ENCODE results near the gene BMERB1. TPM values are rescaled to one million over a fixed set of nuclear protein-coding genes. Genes with fewer than 3 reads are reported as not detected.

BMERB1 gene
- total RNA-seq, 1 experiment from 2014 or later = 13.6 TPM

DNA sequence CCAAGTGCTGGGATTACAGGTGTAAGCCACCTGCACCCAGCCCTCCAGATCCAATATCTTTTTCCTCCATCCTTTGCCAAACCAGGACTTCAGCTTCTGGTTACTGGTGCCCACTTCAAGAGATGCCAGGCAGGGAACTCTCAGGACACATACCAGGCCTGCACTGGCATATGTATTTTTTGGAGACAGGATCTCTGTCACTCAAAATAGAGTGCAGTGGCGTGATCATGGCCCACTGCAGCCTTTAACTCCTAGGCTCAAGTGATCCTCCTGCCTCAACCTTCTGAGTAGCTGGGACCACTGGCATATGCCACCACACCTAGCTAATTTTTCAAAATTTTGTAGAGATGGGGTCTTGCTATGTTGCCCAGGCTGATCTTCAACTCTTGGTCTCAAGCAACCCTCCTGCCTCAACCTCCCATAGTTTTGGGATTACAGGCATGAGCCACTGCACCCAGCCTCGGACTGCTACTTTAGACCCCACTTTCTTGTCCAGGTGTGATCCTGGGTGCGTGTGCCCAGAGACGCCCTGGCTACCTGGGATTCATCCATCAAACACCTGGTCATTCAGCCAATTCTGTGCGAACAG is 55.8 kb downstream of the BMERB1 start:
- no peaks in the 10 kb centered on the region for H3K36me3 Mint-ChIP-seq
- no peak overlapping the region for H3K4me3 Mint-ChIP-seq
- H3K27ac Mint-ChIP-seq = no peak overlapping the region
- H3K27me3 Mint-ChIP-seq (ENCODE audit: low read depth) = no peaks in the 10 kb centered on the region
- no peaks in the 10 kb centered on the region for H3K9me3 Mint-ChIP-seq
- ATAC-seq = no peak
- POLR2A ChIA-PET = no interaction called here
- TF ChIP-seq, protein P1, sequence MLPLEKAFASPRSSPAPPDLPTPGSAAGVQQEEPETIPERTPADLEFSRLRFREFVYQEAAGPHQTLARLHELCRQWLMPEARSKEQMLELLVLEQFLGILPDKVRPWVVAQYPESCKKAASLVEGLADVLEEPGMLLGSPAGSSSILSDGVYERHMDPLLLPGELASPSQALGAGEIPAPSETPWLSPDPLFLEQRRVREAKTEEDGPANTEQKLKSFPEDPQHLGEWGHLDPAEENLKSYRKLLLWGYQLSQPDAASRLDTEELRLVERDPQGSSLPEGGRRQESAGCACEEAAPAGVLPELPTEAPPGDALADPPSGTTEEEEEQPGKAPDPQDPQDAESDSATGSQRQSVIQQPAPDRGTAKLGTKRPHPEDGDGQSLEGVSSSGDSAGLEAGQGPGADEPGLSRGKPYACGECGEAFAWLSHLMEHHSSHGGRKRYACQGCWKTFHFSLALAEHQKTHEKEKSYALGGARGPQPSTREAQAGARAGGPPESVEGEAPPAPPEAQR (CRISPR knock-in tag; IDR thresholded peaks at IDR 0.05) = no peak
- peak; percentile 32; the same call in 1 of the 2 replicates for TF ChIP-seq ZNF121 (CRISPR knock-in tag; IDR thresholded peaks at IDR 0.05)
- TF ChIP-seq, protein P2, sequence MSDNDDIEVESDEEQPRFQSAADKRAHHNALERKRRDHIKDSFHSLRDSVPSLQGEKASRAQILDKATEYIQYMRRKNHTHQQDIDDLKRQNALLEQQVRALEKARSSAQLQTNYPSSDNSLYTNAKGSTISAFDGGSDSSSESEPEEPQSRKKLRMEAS (CRISPR knock-in tag; IDR thresholded peaks at IDR 0.05) = no peak
- H3K4me1 Mint-ChIP-seq = 0 out of 2 replicates have a peak, but pooled peaks cover 2% of the 10 kb centered on the region
- CTCF ChIA-PET = no interaction called here
- DNase-seq (ENCODE audit: low spot score) = no peak

DNA sequence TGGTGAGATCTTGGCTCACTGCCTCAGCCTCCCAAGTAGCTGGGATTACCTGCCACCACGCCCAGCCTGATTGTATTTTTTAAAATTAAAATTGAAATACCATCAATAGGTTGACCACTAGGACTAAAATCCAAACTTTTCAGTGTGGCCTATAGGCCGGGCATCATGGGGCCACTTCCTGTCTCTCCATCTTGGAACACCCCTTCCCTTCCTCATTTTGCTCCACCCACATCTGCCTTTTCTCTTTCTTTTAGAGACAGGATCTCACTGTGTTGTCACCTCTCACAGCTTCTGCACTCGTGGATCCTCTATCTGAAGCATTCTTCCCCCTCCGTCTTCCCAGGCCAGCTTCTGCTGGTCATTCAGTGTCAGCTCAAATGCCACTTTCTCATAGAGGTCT is 57.0 kb downstream of the BMERB1 start:
- H3K9me3 Mint-ChIP-seq = peaks cover 7% of the 10 kb centered on the region
- H3K4me1 Mint-ChIP-seq = 0 out of 2 replicates have a peak, but pooled peaks cover 2% of the 10 kb centered on the region
- H3K4me3 Mint-ChIP-seq = no peak overlapping the region
- no peaks in the 10 kb centered on the region for H3K27me3 Mint-ChIP-seq (ENCODE audit: low read depth)
- ATAC-seq (no peak), DNase-seq (ENCODE audit: low spot score) (no peak)
- TF ChIP-seq EMX1 (CRISPR knock-in tag; IDR thresholded peaks at IDR 0.05) = no peak
- TF ChIP-seq RELA (CRISPR knock-in tag; IDR thresholded peaks at IDR 0.05; ENCODE audit: borderline replicate concordance) = no peak
- no peak for TF ChIP-seq OVOL2 (CRISPR knock-in tag; IDR thresholded peaks at IDR 0.05; ENCODE audit: borderline replicate concordance)
- no peak for TF ChIP-seq TEAD4 (CRISPR knock-in tag; IDR thresholded peaks at IDR 0.05)
- TF ChIP-seq, protein P3, sequence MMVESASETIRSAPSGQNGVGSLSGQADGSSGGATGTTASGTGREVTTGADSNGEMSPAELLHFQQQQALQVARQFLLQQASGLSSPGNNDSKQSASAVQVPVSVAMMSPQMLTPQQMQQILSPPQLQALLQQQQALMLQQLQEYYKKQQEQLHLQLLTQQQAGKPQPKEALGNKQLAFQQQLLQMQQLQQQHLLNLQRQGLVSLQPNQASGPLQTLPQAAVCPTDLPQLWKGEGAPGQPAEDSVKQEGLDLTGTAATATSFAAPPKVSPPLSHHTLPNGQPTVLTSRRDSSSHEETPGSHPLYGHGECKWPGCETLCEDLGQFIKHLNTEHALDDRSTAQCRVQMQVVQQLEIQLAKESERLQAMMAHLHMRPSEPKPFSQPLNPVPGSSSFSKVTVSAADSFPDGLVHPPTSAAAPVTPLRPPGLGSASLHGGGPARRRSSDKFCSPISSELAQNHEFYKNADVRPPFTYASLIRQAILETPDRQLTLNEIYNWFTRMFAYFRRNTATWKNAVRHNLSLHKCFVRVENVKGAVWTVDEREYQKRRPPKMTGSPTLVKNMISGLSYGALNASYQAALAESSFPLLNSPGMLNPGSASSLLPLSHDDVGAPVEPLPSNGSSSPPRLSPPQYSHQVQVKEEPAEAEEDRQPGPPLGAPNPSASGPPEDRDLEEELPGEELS (CRISPR knock-in tag; IDR thresholded peaks at IDR 0.05) = no peak
- no peak for TF ChIP-seq GRHL2 (CRISPR knock-in tag; IDR thresholded peaks at IDR 0.05; ENCODE audit: insufficient replicate concordance, severe bottlenecking)
- no peak for TF ChIP-seq ZNF232 (CRISPR knock-in tag; IDR thresholded peaks at IDR 0.05)
- TF ChIP-seq, protein P4, sequence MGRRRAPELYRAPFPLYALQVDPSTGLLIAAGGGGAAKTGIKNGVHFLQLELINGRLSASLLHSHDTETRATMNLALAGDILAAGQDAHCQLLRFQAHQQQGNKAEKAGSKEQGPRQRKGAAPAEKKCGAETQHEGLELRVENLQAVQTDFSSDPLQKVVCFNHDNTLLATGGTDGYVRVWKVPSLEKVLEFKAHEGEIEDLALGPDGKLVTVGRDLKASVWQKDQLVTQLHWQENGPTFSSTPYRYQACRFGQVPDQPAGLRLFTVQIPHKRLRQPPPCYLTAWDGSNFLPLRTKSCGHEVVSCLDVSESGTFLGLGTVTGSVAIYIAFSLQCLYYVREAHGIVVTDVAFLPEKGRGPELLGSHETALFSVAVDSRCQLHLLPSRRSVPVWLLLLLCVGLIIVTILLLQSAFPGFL (CRISPR knock-in tag; IDR thresholded peaks at IDR 0.05; ENCODE audit: borderline replicate concordance) = no peak
- no peak for TF ChIP-seq ZNF671 (CRISPR knock-in tag; IDR thresholded peaks at IDR 0.05)
- TF ChIP-seq, protein P5, sequence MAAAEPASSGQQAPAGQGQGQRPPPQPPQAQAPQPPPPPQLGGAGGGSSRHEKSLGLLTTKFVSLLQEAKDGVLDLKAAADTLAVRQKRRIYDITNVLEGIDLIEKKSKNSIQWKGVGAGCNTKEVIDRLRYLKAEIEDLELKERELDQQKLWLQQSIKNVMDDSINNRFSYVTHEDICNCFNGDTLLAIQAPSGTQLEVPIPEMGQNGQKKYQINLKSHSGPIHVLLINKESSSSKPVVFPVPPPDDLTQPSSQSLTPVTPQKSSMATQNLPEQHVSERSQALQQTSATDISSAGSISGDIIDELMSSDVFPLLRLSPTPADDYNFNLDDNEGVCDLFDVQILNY (CRISPR knock-in tag; IDR thresholded peaks at IDR 0.05) = no peak
- TF ChIP-seq ZNF263 (CRISPR knock-in tag; IDR thresholded peaks at IDR 0.05; ENCODE audit: low read depth) = no peak
- no peak for TF ChIP-seq NFE2L1 (CRISPR knock-in tag; IDR thresholded peaks at IDR 0.05)
- TF ChIP-seq CREB1 (CRISPR knock-in tag; IDR thresholded peaks at IDR 0.05) = no peak
- TF ChIP-seq, protein P6, sequence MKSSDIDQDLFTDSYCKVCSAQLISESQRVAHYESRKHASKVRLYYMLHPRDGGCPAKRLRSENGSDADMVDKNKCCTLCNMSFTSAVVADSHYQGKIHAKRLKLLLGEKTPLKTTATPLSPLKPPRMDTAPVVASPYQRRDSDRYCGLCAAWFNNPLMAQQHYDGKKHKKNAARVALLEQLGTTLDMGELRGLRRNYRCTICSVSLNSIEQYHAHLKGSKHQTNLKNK (CRISPR knock-in tag; IDR thresholded peaks at IDR 0.05) = no peak
- TF ChIP-seq, protein P7, sequence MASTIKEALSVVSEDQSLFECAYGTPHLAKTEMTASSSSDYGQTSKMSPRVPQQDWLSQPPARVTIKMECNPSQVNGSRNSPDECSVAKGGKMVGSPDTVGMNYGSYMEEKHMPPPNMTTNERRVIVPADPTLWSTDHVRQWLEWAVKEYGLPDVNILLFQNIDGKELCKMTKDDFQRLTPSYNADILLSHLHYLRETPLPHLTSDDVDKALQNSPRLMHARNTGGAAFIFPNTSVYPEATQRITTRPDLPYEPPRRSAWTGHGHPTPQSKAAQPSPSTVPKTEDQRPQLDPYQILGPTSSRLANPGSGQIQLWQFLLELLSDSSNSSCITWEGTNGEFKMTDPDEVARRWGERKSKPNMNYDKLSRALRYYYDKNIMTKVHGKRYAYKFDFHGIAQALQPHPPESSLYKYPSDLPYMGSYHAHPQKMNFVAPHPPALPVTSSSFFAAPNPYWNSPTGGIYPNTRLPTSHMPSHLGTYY (CRISPR knock-in tag; IDR thresholded peaks at IDR 0.05) = no peak
- no peak for TF ChIP-seq RORB (CRISPR knock-in tag; IDR thresholded peaks at IDR 0.05)
- TF ChIP-seq TP53 (CRISPR knock-in tag; IDR thresholded peaks at IDR 0.05) = no peak
- TF ChIP-seq, protein P8, sequence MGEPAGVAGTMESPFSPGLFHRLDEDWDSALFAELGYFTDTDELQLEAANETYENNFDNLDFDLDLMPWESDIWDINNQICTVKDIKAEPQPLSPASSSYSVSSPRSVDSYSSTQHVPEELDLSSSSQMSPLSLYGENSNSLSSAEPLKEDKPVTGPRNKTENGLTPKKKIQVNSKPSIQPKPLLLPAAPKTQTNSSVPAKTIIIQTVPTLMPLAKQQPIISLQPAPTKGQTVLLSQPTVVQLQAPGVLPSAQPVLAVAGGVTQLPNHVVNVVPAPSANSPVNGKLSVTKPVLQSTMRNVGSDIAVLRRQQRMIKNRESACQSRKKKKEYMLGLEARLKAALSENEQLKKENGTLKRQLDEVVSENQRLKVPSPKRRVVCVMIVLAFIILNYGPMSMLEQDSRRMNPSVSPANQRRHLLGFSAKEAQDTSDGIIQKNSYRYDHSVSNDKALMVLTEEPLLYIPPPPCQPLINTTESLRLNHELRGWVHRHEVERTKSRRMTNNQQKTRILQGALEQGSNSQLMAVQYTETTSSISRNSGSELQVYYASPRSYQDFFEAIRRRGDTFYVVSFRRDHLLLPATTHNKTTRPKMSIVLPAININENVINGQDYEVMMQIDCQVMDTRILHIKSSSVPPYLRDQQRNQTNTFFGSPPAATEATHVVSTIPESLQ (CRISPR knock-in tag; IDR thresholded peaks at IDR 0.05) = no peak
- TF ChIP-seq, protein P9, sequence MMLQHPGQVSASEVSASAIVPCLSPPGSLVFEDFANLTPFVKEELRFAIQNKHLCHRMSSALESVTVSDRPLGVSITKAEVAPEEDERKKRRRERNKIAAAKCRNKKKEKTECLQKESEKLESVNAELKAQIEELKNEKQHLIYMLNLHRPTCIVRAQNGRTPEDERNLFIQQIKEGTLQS (CRISPR knock-in tag; conservative IDR thresholded peaks at IDR 0.05) = no peak
- ChIA-PET CTCF (no interaction called here), POLR2A (no interaction called here)
- no peaks in the 10 kb centered on the region for H3K36me3 Mint-ChIP-seq
- 0 out of 2 replicates have a peak overlapping the region, but pooled peaks have one; percentile 28 for H3K27ac Mint-ChIP-seq
